GM18867 (cell line): ENCODE results near the gene PTPN13.

Source experiments
- ATAC-seq: cut with Tn5 transposase; IDR thresholded peaks from one replicate; pipeline ENCODE4 v1.9.1; 2021; ENCODE audit warnings: mild to moderate bottlenecking, moderate library complexity; ENCODE audit not compliant: unreplicated experiment

The PTPN13 gene

DNA sequence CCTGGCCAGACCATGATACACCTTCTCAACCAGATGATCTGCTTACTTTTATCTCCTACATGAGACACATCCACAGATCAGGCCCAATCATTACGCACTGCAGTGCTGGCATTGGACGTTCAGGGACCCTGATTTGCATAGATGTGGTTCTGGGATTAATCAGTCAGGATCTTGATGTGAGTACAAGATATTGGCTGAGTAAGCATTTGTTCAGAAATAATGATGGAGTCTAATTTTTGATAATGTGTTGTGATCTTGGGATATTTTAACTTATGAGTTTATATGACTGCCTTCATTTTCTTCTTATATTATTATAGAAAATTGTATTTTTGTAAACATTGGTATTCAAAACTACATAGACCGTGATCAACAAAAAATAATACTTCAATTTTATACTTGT is 215.7 kb downstream of the PTPN13 start:
- ATAC-seq = no peak

DNA sequence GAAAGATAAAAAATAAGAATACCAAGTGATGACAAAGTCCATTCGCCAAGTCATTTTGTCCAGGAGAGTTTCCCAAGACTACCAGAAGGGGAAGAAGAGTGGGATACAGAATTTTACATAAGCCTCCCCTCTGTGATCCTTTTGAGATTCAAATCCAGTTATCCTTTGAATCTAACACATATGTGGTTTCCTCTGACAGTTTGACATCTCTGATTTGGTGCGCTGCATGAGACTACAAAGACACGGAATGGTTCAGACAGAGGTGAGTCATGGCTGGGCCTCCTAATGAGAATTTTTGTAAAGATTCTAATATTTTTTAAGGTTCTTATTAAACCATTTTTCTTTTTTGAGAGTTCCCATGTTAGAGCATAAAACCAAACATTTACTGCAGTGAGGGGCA is 216.7 kb downstream of the PTPN13 start:
- ATAC-seq = no peak

DNA sequence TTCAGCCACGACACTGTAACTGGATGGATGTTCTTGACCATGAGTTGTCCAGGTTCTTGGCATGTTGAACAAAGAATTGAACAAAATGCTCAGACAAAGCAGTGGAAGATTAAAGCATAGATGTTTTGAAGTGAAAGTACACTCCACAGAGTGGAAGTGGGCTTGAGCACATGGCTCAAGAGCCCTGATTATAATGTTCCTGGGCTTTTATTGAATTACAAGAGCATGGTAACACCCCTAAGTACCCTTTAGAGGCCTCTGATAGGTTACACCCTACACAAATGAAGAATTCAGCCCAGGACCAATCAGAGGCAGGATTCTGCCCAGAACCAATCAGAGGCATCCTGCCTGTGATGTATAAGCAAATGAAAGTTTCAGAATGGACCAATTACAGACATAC is 221.5 kb downstream of the PTPN13 start:
- no peak for ATAC-seq

DNA sequence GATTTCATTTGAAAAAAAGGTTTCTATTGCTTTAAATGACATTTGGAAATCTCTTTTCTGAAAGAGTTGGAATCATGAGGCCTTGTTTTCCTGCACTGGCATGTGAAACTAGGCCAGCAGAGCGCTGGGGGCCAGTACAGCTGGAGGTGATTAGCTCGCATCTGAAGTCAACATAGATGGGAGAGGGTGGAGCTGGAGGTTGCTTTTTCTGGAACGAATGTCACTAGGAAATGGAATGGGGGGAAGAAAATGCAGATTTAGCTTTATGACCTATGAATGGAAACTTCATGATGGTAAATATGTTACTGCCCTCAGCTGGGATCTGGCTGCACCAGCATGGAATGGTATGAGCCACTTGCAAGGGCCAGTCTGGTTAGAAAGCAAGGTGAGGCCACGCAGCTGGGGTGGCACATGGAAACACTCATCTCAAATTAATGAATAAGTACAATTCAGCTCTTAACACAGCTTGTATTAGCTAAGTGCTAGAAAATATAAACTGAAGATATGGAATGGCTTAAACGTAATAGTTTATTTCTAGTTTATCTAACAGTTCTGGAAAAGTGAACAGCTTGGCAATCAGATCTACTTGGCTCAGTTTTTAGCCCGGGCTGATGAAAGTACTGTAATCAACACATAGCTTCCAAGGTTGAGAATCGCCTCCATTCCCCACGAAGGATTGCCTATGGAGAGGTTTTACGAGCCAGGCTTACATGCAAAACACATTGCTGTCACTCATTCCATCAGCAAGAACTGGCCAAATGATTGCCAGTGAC is 222.6 kb downstream of the PTPN13 start:
- ATAC-seq = no peak

DNA sequence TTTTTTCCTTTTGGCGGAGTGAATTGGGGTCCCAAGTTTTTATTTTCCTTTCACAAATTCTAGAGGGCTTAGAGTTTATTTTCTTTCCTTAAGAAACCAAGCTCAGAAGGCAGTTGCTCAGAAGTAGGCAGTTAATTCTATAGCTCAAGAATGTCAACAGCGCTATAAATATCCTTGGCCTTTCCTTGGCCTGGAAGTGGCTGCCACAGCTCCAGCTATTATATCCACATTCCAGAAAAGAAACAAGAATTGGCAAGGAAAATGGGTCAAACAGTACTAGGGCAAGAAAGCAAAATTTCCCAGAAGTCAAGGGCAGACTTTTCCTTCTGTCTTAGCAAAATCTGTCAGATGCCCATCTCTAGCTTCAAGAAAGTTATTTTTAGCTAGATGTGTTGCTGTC is 224.1 kb downstream of the PTPN13 start:
- ATAC-seq = no peak

DNA sequence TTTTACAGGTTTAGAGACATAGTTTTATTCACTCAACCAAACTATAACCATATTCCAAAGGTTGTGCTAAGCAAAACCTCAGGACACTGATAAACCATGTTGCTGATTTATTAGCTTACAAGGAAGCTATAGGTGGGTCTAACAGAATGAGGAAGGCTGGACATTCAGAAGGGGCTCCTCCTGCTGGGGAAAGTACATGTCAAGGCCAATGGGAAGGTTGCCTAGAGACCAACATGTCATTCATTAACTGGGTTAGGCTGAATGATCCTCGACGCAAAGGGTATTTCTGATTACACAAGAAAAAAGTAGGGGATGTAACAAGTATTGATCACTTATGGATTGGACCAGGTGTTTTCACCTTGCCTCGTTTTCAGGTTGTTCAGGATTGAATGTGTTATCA is 224.7 kb downstream of the PTPN13 start:
- ATAC-seq = no peak

DNA sequence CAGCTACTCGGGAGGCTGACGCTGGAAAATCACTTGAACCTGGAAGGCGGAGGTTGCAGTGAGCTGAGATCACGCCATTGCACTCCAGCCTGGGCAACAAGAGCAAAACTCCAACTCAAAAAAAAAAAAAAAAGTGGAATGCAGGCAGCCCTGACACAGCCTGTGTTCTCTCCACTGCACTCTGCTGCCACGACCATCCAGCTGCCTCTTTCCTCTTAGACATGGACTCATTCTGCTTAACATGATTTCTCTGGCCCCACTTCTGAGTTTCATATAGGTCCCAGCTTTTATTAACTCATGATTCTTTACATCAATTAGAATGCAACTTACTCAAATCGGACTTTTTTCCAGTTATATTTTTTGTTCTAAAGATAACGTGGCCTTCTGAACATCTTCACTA is 225.4 kb downstream of the PTPN13 start:
- ATAC-seq = no peak

DNA sequence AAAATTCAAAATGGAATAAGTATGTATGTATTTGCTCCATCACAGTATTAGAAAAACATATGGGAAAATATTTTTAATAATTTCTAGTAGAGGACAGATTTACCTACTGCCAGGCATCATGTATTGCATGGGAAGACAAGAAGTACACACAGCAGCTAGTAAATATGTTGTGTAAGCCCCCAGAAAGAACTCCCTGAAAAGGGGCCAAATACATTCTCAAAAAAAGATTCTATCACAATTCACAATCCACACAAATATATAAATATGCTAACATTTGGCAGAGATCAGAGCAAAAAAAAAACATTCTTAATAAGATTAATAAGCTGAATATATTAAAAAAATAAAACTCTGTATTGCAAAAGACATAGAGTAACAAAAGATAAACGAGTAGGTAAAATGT is 227.0 kb downstream of the PTPN13 start:
- ATAC-seq = no peak

DNA sequence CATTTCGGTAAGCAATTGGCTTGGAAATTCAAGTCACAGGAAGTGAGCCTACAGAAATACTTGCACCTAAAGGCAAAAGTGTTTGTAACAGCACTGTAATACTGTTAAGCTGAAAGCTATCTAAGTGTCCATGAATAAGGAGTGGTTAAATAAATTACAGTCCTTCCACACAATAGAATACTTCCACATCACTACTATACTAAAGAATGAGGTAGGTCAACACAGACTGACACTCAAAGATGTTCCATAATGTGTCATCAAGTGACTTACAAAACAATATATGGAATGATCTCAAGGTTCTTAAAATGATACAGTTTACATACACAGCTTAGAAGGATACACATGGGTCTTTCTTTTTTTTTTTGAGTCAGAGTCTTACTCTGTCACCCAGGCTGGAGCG is 228.0 kb downstream of the PTPN13 start:
- no peak for ATAC-seq

DNA sequence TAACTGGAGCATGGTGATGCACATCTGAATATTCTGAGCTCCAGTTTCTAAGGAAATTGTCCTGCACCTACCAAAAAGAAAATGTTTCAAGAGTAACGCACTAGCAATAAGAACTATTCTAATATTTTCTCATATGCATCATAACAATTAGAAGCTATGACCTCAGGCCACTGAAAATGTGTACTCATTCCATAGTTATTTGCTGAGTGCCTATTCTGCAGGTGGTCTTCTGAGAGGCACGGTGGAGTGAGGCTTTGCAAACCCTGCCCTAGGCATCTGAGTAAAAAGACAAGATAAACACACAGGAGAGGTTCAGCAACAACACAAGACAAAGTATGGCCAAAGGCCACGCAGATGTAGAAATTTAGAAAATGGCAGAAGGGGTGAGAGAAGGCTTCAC is 231.4 kb downstream of the PTPN13 start:
- no peak for ATAC-seq

DNA sequence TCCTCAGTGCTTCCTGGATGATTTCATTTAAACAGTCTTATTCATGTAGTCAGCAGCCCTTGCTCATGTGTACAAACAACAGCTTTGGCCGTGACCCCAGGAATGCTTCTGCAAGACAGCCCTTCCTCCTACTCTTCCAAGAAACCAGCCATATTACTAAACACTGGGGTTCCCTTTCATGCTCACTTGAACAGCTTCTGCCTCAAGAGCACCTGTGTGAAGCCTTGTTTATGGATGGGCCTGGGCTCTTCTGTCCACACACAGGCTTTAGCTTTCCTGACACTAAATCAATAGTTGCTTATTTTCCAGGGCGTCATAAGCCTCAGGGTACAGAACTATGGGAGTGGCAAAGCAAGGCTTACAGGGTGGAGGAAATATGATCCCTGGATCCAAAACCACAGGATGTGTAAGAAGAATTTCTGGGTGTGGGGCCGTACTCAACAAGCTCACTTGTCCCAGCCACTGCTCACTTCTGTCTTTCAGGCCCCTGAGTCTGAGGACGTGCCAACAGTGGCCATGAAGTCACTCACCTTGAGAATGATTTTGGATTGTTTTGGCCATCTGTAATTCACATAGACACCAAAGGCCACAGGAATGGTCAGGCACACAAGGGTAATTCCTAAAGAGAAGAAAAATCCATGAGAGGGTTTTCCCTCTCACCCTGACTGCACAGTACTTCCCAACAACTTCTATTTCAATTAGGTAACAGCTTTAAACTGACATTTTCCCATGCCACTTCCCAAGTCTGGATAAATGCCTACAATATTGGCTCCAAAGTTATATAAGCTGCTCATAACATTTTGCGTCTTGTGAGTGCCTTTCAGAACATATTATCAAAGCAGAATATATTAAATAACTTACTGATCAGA is 237.4 kb downstream of the PTPN13 start:
- ATAC-seq = no peak

DNA sequence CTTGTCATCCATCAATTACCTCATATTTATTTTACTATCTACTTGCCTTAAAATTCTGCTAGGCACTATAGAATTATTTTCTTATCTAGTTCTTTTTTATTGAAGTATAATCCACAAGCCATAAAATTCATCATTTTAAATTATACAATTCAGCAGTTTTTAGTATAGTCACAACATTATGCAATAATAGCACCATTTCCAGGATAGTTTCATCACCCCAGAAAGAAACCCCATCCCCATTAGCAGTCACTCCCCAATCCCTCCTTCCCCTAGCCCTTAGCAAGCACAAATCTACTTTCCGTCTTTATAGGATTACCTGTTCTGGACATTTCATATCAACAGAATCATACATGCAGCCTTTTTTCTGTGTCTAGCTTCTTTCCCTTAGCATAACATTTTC is 239.5 kb downstream of the PTPN13 start:
- no peak for ATAC-seq

DNA sequence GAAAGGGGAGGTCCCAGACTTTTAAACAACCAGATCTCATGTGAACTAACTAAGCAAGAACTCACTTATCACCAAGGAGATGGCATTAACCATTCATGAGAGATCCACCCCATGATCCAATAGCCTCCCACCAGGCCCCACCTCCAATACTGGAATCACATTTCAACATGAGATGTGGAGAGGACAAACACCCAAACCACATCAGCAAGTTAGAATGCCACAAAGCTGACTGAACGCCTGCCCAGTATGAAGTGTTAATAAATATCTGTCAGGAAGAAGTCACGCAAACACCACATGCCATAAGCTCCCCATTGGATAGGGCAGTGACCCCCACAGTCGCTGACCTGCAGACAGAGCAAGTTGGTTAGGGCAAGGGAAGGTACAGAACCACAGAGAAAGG is 240.8 kb downstream of the PTPN13 start:
- no peak for ATAC-seq

DNA sequence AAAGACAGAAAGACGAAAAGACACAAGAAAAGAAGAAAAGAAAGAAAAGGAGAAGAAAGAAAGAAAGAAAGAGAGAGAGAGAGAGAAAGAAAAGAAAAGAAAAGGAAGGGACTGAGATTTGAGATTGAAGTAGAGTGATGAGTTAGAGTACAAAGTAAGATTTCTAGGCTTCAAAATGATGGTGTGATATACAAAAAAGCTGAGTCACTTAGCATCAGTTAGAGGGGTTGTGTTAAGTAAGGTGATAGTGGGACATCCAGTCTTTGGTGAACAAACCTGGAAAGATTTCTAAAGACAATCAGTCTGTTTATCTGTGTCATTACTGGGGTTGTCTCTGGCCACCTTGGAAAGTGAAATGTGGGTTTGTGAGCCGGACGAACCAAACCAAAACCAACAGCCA is 241.6 kb downstream of the PTPN13 start:
- ATAC-seq = no peak

DNA sequence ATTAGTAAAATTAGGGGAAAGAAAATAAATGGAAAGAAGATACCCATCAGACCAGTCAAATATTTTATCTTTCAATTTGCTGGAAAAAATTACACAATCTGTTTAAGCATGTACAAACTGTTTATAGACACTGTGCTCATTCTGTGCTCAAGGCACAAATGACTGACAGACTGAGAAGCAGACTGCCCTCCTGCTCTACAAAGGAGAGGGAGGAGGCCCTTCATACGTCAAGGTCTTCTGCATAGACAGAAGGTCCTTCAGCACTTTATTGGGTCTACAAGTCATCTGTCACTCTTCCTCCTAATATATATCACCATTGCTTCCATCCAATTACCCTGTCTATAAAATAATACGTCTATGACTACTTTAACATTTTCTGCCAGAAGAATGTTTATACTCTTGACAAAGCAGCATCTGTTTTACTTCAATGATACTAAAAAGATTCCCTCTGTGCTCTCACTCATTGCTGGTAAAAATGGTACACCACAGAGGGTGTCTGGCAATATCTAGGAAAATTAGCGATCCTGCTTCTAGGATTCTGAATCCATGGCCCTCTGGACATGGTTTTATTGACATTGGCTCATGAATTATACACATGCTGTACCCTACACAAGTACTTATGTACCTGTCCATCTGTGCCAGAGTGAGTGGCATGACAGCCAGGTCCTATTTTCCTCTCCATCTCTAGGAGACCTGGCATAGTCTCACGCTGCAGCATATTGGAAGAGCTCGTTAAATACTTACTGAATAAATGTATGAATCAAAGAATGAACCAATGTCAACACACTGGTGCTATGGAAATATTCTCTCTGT is 243.8 kb downstream of the PTPN13 start:
- no peak for ATAC-seq

DNA sequence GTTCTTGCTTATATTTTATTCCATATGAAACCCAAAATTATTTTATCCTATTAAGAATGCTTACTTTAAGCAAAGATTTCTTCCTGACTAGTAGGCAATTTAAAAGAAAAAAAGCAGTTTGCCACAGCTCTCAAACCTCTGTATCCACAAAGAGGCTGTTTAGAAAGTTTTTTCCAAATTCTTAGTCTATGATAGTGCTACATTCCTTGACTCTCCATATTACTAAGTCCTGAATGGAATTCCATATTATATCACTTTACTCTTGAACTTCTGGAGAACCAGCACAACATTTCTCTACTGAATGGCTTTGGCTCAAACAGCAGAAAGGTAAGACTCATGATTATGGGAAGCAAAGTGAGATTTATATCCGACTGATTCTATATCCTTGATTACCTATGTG is 246.7 kb downstream of the PTPN13 start:
- ATAC-seq = no peak

DNA sequence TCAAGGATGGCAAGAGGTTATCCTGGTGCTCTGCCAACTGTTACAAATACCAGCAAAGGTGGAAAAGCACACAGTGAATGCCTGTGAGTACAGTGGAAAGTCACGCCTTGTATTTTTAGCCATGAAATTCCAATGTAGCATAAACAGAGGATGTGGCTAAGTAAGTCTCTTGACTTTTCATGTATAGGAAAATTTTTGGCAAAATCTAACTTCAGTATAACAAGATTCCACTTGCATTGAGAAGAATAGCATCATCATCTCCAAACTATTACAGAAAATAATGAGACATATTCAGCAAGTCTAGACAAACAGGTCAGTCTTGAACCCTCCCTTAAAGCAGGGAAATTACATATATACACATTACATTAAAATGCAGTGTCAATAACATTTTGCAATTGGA is 247.2 kb downstream of the PTPN13 start:
- ATAC-seq = no peak

DNA sequence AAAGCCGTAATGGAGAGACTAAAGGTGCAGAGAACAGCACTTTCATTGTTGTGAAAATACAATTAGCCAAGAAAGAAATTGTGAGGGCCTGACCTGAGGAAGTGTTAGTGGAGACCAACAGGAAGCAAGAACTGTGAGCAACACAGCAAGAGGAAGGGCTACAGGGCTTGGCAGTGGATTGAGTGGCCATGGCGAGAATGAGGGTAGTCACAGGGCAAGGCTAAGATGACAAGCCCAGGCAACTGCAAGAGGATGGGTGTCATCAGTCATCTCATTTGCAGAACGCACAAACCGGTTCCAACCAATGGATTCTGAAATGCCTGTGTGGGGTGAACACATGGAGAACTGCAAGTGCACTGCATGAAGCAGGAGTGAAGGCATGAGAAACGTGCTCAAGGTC is 251.5 kb downstream of the PTPN13 start:
- ATAC-seq = no peak

DNA sequence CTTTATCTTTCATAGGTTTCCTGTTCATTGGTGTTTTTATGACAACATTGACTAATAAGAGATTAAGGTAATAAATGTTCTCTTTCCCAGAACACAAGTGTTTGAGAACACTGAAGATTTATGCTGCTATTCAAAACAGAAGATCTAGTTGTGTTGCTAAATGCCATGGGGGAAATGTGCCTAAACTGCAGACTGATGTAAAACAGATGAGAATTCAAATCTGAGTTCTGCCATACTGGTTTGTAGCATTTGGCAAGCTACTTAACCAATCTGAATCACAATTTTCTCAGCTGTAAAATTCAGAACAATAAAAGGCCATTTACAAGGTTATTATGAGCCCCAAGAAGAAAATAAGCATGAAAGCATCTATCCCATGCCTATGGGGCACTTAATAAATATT is 252.8 kb downstream of the PTPN13 start:
- no peak for ATAC-seq

DNA sequence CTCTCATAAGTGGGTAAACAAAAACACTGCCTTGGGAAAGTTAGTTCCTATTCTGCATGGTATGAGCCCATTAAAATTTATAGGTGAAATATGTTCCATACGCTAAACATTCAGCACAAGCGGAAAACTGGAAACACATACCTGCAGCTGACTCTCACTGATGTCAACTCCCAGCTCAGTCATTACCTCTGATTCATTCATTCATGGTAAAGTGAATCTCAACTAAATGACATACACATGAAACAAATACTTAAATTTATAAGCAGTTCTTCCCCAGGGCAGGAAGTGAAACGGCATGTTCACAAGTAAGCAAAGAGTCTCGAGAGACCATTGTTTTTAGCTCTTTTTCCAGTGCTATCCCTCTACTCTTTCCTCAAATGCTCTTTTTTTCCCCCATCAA is 253.5 kb downstream of the PTPN13 start:
- ATAC-seq = no peak

DNA sequence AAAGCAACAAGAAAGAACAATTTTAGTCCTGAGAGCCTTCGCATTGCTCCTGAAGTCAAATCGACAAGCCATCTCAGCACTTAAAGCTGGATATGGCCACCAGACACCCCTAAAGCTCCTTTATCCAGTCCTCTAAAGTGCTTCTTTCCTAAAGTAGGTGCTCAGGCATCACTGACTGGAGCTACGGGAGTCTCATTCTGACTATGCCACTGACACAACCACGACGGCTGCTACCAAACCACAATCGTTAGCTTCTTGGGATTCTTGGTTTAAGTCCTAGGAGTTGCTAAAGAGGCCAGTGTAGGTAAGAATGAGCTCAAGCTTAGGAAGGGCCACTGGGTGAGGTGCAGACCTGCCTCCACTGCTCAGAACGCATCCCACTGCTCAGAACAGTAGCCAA is 254.0 kb downstream of the PTPN13 start:
- ATAC-seq = no peak
